GM10248 (cell line): ENCODE measurements around the gene CLIC5.

Source experiments
- CTCF ChIA-PET: fragments of 300-600 bp; sonication (Branson Sonifier 250); formaldehyde crosslinking; extraction: SDS; loops from one replicate; lab custom pipeline; 2021; ENCODE audit warnings: antibody characterized with exemption; lab: Yijun Ruan, JAX
- POLR2A ChIA-PET: fragments of 350-650 bp; sonication (Branson Sonifier 250); formaldehyde crosslinking; extraction: SDS; loops from one replicate; lab custom pipeline; 2020; ENCODE audit warnings: antibody characterized with exemption; lab: Yijun Ruan, JAX
- DNase-seq: peaks from one replicate; pipeline ENCODE4 v3.0.0; 2012; ENCODE audit errors: extremely low spot score
- CTCF ChIP-seq: IDR thresholded peaks from 2 replicates; pipeline ENCODE4 v1.5.1; 2012; ENCODE audit warnings: mild to moderate bottlenecking, low read depth; ENCODE audit errors: extremely low read depth, missing control alignments, control extremely low read depth

The CLIC5 gene

GRCh38 chr6:46050845-46051405 is 35.3 kb upstream of the CLIC5 start:
- TF ChIP-seq CTCF = no peak
- no peak for DNase-seq
- CTCF ChIA-PET = no interaction called here
- POLR2A ChIA-PET = no interaction called here

DNA sequence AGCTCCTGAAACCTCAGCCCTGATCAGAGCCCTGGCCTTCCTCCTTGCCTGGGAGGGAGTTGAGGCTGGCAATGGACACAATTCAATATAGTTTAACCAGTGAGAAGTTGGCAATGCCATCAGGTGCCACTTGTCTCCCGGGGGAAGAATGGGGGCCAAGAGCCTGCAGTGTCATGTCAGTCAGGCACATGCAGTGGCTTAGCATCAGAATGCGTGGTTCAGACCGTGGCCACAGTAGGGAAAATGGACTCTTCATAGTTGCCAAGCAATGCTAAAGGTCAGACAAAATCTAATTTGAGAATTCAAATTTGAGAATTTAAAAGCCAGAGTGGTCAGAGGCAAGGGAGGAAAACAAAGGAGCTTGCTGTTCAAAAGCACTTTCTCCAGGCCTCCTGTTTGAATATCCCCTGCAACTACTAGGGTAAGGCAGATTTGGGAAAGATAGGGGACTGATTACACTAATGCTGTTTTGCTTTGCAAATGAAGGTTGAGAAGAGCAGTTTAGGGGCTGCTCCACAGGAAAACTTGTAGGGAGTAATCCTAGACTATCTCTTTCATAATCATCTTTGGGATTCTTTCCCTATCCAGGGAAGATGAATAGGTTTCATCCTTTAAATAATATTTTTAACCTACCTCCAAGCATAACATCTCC is 33.1 kb upstream of the CLIC5 start:
- DNase-seq = no peak
- POLR2A ChIA-PET = no interaction called here
- CTCF ChIA-PET = no interaction called here
- no peak for TF ChIP-seq CTCF

- TF ChIP-seq CTCF = no peak
- CTCF ChIA-PET = interaction anchor here (0.7 to 1.5 kb wide), 2 partner anchors 15 to 28 kb away, joined by 3 read pairs; no protein-coding TSS in a partner anchor
- no peak for DNase-seq
- POLR2A ChIA-PET = no interaction called here
Observed at GRCh38 chr6:46046558-46047174, 31.0 kb upstream of the CLIC5 start.

- POLR2A ChIA-PET = no interaction called here
- no peak for DNase-seq
- CTCF ChIA-PET = interaction anchor here (1.0 to 1.1 kb wide), 2 partner anchors 45 to 176 kb away, joined by 3 to 4 read pairs; no protein-coding TSS in a partner anchor
- TF ChIP-seq CTCF = no peak
Observed at GRCh38 chr6:46044881-46045617, 29.4 kb upstream of the CLIC5 start.

GRCh38 chr6:46042355-46042999 is 26.8 kb upstream of the CLIC5 start:
- CTCF ChIA-PET = interaction anchor here (1.3 kb wide), 1 partner anchor 8 kb away, joined by 7 read pairs; no protein-coding TSS in a partner anchor
- peak; percentile 33 for DNase-seq
- peak; percentile 23 for TF ChIP-seq CTCF
- POLR2A ChIA-PET = no interaction called here

- no peak for DNase-seq
- ChIA-PET CTCF (interaction anchor here (0.9 to 1.5 kb wide), 7 partner anchors 13 to 370 kb away, joined by 3 to 4 read pairs (median 3); no protein-coding TSS in a partner anchor), POLR2A (no interaction called here)
- no peak for TF ChIP-seq CTCF
Observed at GRCh38 chr6:46040288-46040687, 24.6 kb upstream of the CLIC5 start.
